HepG2 (cell line): ENCODE measurements around the gene RDH8. TPM values are rescaled to one million over a fixed set of nuclear protein-coding genes. Genes with fewer than 3 reads are reported as not detected.
A peak's percentile ranks its signal among the peaks of the same experiment; 100 is the strongest.

ENCODE experiments used
- ASH2L ChIP-seq: fragments of 300-600, 200-600 bp; sonication (generic); IDR thresholded peaks from 2 replicates; pipeline ENCODE4 v1.7.0; 2017; ENCODE audit warnings: low read depth, mild to moderate bottlenecking, moderate library complexity, mixed read lengths, low read length; ENCODE audit not compliant: insufficient read length
- CCDC6 ChIP-seq: sonication (generic); formaldehyde crosslinking; IDR thresholded peaks from 2 replicates; pipeline ENCODE4 v1.8.1; 2022; ENCODE audit warnings: mild to moderate bottlenecking, missing genetic modification reagents, moderate library complexity
- CHCHD3 ChIP-seq: sonication (generic); formaldehyde crosslinking; IDR thresholded peaks from 2 replicates; pipeline ENCODE4 v1.8.0; 2022; ENCODE audit warnings: mild to moderate bottlenecking, missing genetic modification reagents, moderate library complexity
- DNMT1 ChIP-seq: sonication (generic); formaldehyde crosslinking; IDR thresholded peaks from 2 replicates; pipeline ENCODE4 v1.5.1; 2020; ENCODE audit warnings: mild to moderate bottlenecking, missing genetic modification reagents
- ETV5 ChIP-seq: IDR thresholded peaks from 2 replicates; pipeline ENCODE4 v1.6.1; 2018; ENCODE audit warnings: missing biosample characterization, missing genetic modification reagents, inconsistent platforms, borderline replicate concordance
- HHEX ChIP-seq: IDR thresholded peaks from 2 replicates; pipeline ENCODE4 v1.6.1; 2016; ENCODE audit warnings: control low read depth
- ISL2 ChIP-seq: sonication (generic); formaldehyde crosslinking; IDR thresholded peaks from 2 replicates; pipeline ENCODE4 v1.5.0; 2020; ENCODE audit warnings: missing genetic modification reagents
- KDM3A ChIP-seq: IDR thresholded peaks from 2 replicates; pipeline ENCODE4 v1.6.1; 2018; ENCODE audit warnings: low read depth, missing compliant biosample characterization
- MAFK ChIP-seq, 2 experiments: IDR thresholded peaks in 1 of 2; conservative IDR thresholded peaks in 1 of 2; 2 replicates each; pipeline ENCODE4 v1.6.1; 2011; ENCODE audit warnings: improper control_type of control experiment in 2 of 2, low read length in 2 of 2
- PHF5A ChIP-seq: IDR thresholded peaks from one replicate; pipeline ENCODE4 v1.6.1; 2018; ENCODE audit warnings: low read depth, missing genetic modification reagents; ENCODE audit not compliant: unreplicated experiment
- POLR2A ChIP-seq, 2 experiments: IDR thresholded peaks; 2 replicates each; pipeline ENCODE4 v1.6.1; 2011; ENCODE audit warnings: low read depth in 2 of 2, low read length in 2 of 2, mild to moderate bottlenecking in 1 of 2, moderate library complexity in 1 of 2; ENCODE audit not compliant: insufficient read depth in 1 of 2
- TEAD3 ChIP-seq: optimal IDR thresholded peaks from 2 replicates; pipeline ENCODE3; 2016; ENCODE audit warnings: borderline replicate concordance
- TRIM24 ChIP-seq: sonication (generic); formaldehyde crosslinking; IDR thresholded peaks from 2 replicates; pipeline ENCODE4 v1.8.0; 2022; ENCODE audit warnings: mild to moderate bottlenecking, missing genetic modification reagents
- ZFP36L2 ChIP-seq: sonication (generic); formaldehyde crosslinking; IDR thresholded peaks from 2 replicates; pipeline ENCODE4 v1.4.0; 2020; ENCODE audit warnings: missing genetic modification reagents
- ZMYM3 ChIP-seq: sonication (generic); formaldehyde crosslinking; IDR thresholded peaks from 2 replicates; pipeline ENCODE4 v1.5.1; 2020; ENCODE audit warnings: mild to moderate bottlenecking, missing genetic modification reagents
- ZNF224 ChIP-seq: sonication (generic); formaldehyde crosslinking; IDR thresholded peaks from 2 replicates; pipeline ENCODE4 v1.5.0; 2020; ENCODE audit warnings: mild to moderate bottlenecking, missing genetic modification reagents
- ZNF234 ChIP-seq: sonication (generic); formaldehyde crosslinking; conservative IDR thresholded peaks from 2 replicates; pipeline ENCODE4 v1.5.1; 2020; ENCODE audit warnings: mild to moderate bottlenecking, missing genetic modification reagents
- ZNF572 ChIP-seq: sonication (generic); formaldehyde crosslinking; IDR thresholded peaks from 2 replicates; pipeline ENCODE4 v1.5.1; 2020; ENCODE audit warnings: mild to moderate bottlenecking, missing genetic modification reagents
- ZNF629 ChIP-seq: sonication (generic); formaldehyde crosslinking; conservative IDR thresholded peaks from 2 replicates; pipeline ENCODE4 v1.5.0; 2020; ENCODE audit warnings: missing genetic modification reagents
- polyA plus RNA-seq, 8 experiments: library from polyadenylated mRNA; depleted of rRNA in 3 of 8; stranded (reverse) in 7 of 8; unstranded in 1 of 8; fragments of >200 nt; fragmentation: Illumina TruSeq in 4 of 8; extraction: Trizol in 4 of 8; gene quantifications; 2 replicates each; pipeline versions ENCODE4 v1.2.1 to v1.2.3, GENCODE V29; 2011 to 2016; ENCODE audit warnings: low read depth in 4 of 8, missing spikeins in 1 of 8, mixed read lengths in 1 of 8; ENCODE audit not compliant: insufficient read depth in 1 of 8
- total RNA-seq, 5 experiments: library from RNA; depleted of rRNA; stranded (reverse); fragments of >200 nt; fragmentation: Illumina TruSeq; extraction: Trizol; gene quantifications; 2 replicates each; pipeline ENCODE4 v1.2.3, GENCODE V29; 2016; ENCODE audit warnings: low read depth in 1 of 5
- TF ChIP-seq, protein P1 (sequence below): IDR thresholded peaks from 2 replicates; pipeline ENCODE4 v1.6.1; 2016; ENCODE audit warnings: control low read depth
- TF ChIP-seq, protein P2 (sequence below): sonication (generic); formaldehyde crosslinking; IDR thresholded peaks from 2 replicates; pipeline ENCODE4 v1.8.0; 2022; ENCODE audit warnings: low read depth, missing genetic modification reagents
- TF ChIP-seq, protein P3 (sequence below): sonication (generic); formaldehyde crosslinking; conservative IDR thresholded peaks from 2 replicates; pipeline ENCODE4 v1.4.0; 2020; ENCODE audit warnings: mild to moderate bottlenecking, missing genetic modification reagents, moderate library complexity
- TF ChIP-seq, protein P4 (sequence below): IDR thresholded peaks from 2 replicates; pipeline ENCODE4 v1.6.1; 2016; ENCODE audit warnings: missing compliant biosample characterization, missing genetic modification reagents, borderline replicate concordance
- TF ChIP-seq, protein P5 (sequence below): IDR thresholded peaks from 2 replicates; pipeline ENCODE4 v1.6.1; 2016; ENCODE audit warnings: low read depth, borderline replicate concordance

The RDH8 gene
- total and polyA plus RNA-seq, 2 of the 13 experiments (the other 11 are each of a cell fraction or from before 2014, with no cell fraction given) = not detected

DNA sequence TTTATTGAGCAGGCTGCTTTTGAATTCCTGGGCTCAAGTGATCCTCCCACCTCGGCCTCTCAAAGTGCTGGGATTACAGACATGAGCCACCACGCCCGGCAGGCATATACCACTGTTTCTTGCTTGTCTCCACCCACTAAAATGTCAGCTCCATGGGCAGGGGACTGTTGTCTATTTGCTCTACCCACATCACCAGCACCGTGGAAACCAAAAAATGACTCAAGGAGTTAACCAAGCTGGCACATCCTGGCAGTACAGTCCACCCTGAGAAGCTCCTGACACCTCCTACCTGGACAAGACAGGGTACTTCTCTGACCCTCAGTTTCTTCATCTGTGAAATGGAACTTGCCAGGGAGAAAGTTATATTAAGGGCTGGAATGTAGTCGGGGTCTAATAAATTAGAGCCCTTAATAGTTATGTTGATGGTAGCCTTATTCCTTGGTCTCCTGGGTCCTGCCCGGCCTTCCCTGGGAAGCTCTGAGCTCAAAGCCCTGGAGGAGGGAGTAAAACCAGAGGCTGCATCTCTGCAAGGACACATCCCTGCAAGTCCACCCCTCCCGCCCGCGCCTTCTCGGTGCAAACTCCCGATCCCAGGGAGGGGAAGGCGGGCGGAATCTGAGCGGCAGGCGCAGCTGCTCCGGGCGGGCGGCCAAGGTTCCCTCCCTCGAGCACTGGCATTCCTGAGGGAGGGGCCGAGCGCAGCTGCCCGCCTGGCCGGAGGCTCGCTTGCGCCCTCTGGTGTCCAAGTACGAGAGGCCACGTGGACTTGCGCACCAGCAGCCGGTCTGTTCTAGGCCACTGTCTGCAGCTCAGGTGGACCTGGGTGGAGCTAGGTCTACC, 14.1 kb downstream of the RDH8 start (continued):
- TF ChIP-seq ZNF629 (CRISPR knock-in tag) = peak; percentile 72
- no peak for TF ChIP-seq CHCHD3 (CRISPR knock-in tag)
- peak; percentile 80 for TF ChIP-seq PHF5A (CRISPR knock-in tag)
- no peak for TF ChIP-seq MAFK (conservative IDR thresholded peaks at IDR 0.05 in 1 of 2, IDR thresholded peaks at IDR 0.05 in 1 of 2; ENCODE audit: low read length in 2 of 2)
- TF ChIP-seq KDM3A (CRISPR knock-in tag) = peak; percentile 98
- no peak for TF ChIP-seq POLR2A (IDR thresholded peaks at IDR 0.05; ENCODE audit: insufficient read depth in 1 of 2, low read depth in 2 of 2, low read length in 2 of 2)
- TF ChIP-seq, protein P1, sequence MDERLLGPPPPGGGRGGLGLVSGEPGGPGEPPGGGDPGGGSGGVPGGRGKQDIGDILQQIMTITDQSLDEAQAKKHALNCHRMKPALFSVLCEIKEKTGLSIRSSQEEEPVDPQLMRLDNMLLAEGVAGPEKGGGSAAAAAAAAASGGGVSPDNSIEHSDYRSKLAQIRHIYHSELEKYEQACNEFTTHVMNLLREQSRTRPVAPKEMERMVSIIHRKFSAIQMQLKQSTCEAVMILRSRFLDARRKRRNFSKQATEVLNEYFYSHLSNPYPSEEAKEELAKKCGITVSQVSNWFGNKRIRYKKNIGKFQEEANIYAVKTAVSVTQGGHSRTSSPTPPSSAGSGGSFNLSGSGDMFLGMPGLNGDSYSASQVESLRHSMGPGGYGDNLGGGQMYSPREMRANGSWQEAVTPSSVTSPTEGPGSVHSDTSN (CRISPR knock-in tag) = peak; percentile 39; the same call in 1 of the 2 replicates
- TF ChIP-seq, protein P2, sequence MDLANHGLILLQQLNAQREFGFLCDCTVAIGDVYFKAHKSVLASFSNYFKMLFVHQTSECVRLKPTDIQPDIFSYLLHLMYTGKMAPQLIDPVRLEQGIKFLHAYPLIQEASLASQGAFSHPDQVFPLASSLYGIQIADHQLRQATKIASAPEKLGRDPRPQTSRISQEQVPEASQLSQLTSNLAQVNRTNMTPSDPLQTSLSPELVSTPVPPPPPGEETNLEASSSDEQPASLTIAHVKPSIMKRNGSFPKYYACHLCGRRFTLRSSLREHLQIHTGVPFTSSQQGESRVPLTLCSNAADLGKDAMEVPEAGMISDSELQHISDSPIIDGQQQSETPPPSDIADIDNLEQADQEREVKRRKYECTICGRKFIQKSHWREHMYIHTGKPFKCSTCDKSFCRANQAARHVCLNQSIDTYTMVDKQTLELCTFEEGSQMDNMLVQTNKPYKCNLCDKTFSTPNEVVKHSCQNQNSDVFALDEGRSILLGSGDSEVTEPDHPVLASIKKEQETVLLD (CRISPR knock-in tag) = no peak
- TF ChIP-seq CCDC6 (CRISPR knock-in tag) = peak; percentile 90
- TF ChIP-seq TEAD3 (CRISPR knock-in tag) = peak; percentile 100
- TF ChIP-seq, protein P3, sequence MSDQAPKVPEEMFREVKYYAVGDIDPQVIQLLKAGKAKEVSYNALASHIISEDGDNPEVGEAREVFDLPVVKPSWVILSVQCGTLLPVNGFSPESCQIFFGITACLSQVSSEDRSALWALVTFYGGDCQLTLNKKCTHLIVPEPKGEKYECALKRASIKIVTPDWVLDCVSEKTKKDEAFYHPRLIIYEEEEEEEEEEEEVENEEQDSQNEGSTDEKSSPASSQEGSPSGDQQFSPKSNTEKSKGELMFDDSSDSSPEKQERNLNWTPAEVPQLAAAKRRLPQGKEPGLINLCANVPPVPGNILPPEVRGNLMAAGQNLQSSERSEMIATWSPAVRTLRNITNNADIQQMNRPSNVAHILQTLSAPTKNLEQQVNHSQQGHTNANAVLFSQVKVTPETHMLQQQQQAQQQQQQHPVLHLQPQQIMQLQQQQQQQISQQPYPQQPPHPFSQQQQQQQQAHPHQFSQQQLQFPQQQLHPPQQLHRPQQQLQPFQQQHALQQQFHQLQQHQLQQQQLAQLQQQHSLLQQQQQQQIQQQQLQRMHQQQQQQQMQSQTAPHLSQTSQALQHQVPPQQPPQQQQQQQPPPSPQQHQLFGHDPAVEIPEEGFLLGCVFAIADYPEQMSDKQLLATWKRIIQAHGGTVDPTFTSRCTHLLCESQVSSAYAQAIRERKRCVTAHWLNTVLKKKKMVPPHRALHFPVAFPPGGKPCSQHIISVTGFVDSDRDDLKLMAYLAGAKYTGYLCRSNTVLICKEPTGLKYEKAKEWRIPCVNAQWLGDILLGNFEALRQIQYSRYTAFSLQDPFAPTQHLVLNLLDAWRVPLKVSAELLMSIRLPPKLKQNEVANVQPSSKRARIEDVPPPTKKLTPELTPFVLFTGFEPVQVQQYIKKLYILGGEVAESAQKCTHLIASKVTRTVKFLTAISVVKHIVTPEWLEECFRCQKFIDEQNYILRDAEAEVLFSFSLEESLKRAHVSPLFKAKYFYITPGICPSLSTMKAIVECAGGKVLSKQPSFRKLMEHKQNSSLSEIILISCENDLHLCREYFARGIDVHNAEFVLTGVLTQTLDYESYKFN (CRISPR knock-in tag) = peak; percentile 65
- TF ChIP-seq ZNF224 (CRISPR knock-in tag) = no peak
- peak; percentile 65; the same call in 1 of the 2 replicates for TF ChIP-seq ZNF572 (CRISPR knock-in tag)
- no peak for TF ChIP-seq HHEX
- TF ChIP-seq ZNF234 (CRISPR knock-in tag) = no peak
- TF ChIP-seq ETV5 = peak; percentile 74
- TF ChIP-seq, protein P4, sequence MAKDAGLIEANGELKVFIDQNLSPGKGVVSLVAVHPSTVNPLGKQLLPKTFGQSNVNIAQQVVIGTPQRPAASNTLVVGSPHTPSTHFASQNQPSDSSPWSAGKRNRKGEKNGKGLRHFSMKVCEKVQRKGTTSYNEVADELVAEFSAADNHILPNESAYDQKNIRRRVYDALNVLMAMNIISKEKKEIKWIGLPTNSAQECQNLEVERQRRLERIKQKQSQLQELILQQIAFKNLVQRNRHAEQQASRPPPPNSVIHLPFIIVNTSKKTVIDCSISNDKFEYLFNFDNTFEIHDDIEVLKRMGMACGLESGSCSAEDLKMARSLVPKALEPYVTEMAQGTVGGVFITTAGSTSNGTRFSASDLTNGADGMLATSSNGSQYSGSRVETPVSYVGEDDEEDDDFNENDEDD (CRISPR knock-in tag) = peak; percentile 82
- TF ChIP-seq ZMYM3 (CRISPR knock-in tag) = peak; percentile 88
- TF ChIP-seq, protein P5, sequence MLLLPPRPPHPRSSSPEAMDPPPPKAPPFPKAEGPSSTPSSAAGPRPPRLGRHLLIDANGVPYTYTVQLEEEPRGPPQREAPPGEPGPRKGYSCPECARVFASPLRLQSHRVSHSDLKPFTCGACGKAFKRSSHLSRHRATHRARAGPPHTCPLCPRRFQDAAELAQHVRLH (CRISPR knock-in tag) = peak; percentile 80; the same call in 1 of the 2 replicates
- peak; percentile 73 for TF ChIP-seq ISL2 (CRISPR knock-in tag)
- TF ChIP-seq DNMT1 (CRISPR knock-in tag) = no peak
- TF ChIP-seq TRIM24 = no peak
- TF ChIP-seq ZFP36L2 (CRISPR knock-in tag) = no peak
- TF ChIP-seq ASH2L = no peak
